HG03025 (cell line): Measurements from ENCODE around the gene LYPD4.
"Not testable (repeated sequence)": the region's sequence is repeated elsewhere in the genome, so short reads cannot be mapped to it uniquely, and the experiment has no call there.

ENCODE experiments used
- ATAC-seq: cut with Tn5 transposase; IDR thresholded peaks from one replicate; pipeline ENCODE4 v1.9.1; 2021; ENCODE audit warnings: mild to moderate bottlenecking, moderate library complexity; ENCODE audit not compliant: unreplicated experiment, low FRiP score

The LYPD4 gene

GRCh38 chr19:41804336-41804735 is 40.1 kb downstream of the LYPD4 start:
- ATAC-seq = no peak

- no peak for ATAC-seq
Observed at GRCh38 chr19:41802770-41803169, 41.7 kb downstream of the LYPD4 start.

- ATAC-seq = no peak
Observed at GRCh38 chr19:41801792-41802211, 42.7 kb downstream of the LYPD4 start.

- ATAC-seq = no peak
Observed at GRCh38 chr19:41801031-41801430, 43.5 kb downstream of the LYPD4 start.

- no peak for ATAC-seq
Observed at GRCh38 chr19:41799444-41800000, 45.0 kb downstream of the LYPD4 start.

- no peak for ATAC-seq
Observed at GRCh38 chr19:41796901-41797300, 47.6 kb downstream of the LYPD4 start.

- ATAC-seq = no peak
Observed at GRCh38 chr19:41796362-41796761, 48.1 kb downstream of the LYPD4 start, which contains the start of gene CEACAM3. Gene CEACAM3 (plus strand): TSS chr19:41796587. CDS start chr19:41796678, 91 bp downstream.

- no peak for ATAC-seq
Observed at GRCh38 chr19:41795031-41795461, 49.4 kb downstream of the LYPD4 start.

- ATAC-seq = no peak
Observed at GRCh38 chr19:41793414-41793727, 51.1 kb downstream of the LYPD4 start.

GRCh38 chr19:41792513-41793413 is 51.7 kb downstream of the LYPD4 start:
- no peak for ATAC-seq

GRCh38 chr19:41789053-41789452 is 55.4 kb downstream of the LYPD4 start:
- ATAC-seq = not testable (repeated sequence)

GRCh38 chr19:41788518-41788917 is 56.0 kb downstream of the LYPD4 start:
- not testable (repeated sequence) for ATAC-seq
